GM21526 (cell line): Measurements from ENCODE around the gene MYL6.
A peak's percentile ranks its signal among the peaks of the same experiment; 100 is the strongest.
"Not testable (repeated sequence)": the region's sequence is repeated elsewhere in the genome, so short reads cannot be mapped to it uniquely, and the experiment has no call there.

ENCODE experiments used
- ATAC-seq: cut with Tn5 transposase; IDR thresholded peaks from one replicate; pipeline ENCODE4 v1.9.1; 2021; ENCODE audit warnings: moderate library complexity; ENCODE audit not compliant: unreplicated experiment, low FRiP score

MYL6 gene

DNA sequence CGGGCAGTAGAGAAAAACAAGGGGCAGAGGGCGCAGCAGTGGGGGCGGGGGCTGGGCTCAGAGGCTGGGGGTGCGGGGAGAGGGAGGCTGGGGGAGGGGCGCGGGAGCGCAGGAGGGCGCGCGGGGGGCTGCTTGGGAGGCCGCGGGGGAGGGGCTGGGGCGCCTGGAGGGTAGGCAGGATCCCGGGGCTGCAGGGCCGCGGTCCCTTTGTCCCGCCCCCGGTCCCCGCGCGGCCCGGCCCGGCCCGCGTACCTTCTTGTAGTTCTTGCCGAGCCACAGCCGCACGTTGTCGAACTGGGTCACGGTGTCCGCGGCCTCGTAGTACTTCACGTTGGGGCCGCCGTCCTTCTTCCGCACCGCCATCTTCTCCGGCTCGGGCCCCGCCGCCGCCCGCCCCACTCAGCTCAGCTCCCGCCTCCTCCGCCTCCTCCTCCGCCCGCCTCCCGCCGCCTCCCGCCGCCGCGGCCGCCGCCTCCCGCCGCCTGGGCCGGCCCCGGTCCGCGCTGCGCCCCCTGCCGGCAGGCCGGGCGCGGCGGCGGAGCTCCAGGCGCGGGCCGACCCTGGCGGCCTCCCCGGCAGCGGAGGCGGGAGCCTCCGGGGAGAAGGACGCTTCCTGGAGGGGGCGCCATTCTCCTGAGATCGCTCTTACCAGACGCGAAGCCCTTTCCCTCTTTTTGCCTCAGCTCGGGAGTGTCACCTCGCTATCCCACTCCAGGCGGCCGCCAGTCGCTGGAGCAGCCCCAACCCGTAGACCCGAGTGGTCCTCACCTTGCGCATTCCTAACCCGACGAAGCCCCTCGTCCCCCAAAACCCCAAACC, 31.1 kb downstream of the MYL6 start, which contains the start of gene SMARCC2:
Gene SMARCC2, minus strand, starts transcription at position 385 of the 819 bp plus-strand sequence. Its CDS starts 22 bp downstream, at position 363.
- ATAC-seq, result peak; percentile 59

DNA sequence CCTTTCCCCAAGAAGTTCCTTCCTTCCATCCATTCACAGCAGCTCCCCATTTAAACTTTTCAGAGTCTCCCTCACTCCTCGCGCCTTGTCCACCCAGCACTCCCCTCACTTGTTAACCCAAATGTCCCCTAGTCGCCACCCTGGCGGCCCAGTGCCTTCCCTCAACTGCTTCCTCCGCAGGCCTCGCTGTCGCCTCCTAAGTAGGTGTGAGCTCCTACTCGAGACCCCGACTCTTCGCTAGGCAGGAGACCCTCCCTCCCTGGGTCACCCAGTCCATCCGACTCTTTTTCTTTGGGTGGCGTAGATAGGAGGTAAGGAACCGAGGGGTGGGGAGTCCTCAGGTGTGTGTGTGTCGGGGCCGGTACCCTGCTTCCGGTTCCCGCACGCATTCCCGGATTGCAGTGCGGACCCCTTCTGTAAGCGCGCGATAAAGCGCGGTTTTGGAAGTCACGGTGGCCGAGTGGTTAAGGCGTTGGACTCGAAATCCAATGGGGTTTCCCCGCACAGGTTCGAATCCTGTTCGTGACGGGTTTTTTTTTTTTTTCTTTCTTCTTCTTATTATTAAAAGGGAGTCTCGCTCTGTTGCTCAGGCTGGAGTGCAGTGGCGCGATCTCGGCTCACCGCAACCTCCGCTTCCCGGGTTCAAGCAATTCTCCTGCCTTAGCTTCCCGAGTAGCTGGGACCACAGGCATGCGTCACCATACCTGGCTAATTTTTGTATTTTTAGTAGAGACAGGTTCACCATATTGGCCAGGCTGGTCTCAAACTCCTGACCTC, 31.9 kb downstream of the MYL6 start:
- ATAC-seq, result peak; percentile 26

DNA sequence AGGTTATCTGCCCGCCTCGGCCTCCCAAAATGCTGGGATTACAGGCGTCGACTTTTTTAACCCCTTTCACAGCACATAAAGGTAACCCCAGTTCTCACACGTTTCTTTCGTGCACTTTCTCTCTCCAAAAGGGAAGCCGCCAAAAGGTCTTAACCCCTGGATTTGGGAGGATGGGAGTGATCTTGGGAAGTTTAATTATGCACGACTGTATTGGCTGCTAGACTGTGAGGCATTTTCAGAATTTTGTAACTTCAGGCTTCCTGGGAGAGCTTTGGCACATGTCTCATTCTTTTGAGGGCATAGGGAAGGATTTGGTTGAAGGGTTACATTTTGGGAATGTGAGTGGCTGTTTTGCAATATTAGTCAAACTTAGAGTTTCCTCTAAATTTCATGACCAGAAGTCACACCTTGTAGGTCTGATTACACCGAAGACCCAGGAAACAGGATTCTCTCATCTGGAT, 32.6 kb downstream of the MYL6 start:
- no peak for ATAC-seq

DNA sequence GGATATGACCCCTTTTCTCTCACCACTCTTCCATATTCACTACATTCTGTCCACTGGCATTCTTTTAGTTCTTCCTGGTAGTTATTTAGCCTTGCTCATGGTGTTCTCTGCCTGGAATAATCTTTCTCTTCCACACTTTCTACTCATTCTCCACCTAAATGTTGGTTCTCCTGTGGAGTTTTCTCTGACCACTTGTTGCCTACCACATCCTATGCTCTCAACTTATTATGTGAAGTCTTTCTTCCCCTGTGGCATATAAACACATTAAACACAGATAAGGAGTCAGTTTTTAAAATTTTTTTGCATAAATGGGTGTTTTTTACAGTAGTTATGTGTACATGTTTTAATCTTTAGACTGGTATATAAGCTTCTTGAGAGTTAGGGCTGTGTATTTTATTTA, 34.4 kb downstream of the MYL6 start:
- ATAC-seq, result no peak

DNA sequence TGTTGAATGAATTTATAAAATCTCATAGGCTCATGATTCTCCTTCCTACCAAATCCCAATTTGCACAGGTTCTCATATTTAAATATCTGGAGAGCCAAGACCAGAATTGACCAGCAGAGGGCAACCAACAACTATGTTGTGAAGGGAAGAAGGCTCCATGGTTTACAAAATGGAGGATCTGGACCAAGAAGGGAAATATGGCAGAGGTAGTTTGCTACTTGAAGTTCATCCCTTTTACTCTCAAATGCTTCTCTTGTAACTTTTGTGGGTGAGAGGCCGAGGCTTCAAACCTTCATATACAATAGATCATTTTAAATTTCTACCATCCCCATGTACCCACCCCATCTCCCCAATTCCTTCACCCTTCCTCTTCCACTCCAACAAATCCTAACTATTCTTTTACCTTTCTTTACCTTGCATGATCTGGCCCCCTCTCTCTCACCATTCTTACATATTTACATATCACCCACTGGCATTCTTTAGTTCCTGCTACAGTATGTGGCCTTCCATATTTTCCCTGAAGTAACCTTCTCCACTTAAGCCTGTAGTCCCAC, 34.9 kb downstream of the MYL6 start:
- ATAC-seq, result no peak

DNA sequence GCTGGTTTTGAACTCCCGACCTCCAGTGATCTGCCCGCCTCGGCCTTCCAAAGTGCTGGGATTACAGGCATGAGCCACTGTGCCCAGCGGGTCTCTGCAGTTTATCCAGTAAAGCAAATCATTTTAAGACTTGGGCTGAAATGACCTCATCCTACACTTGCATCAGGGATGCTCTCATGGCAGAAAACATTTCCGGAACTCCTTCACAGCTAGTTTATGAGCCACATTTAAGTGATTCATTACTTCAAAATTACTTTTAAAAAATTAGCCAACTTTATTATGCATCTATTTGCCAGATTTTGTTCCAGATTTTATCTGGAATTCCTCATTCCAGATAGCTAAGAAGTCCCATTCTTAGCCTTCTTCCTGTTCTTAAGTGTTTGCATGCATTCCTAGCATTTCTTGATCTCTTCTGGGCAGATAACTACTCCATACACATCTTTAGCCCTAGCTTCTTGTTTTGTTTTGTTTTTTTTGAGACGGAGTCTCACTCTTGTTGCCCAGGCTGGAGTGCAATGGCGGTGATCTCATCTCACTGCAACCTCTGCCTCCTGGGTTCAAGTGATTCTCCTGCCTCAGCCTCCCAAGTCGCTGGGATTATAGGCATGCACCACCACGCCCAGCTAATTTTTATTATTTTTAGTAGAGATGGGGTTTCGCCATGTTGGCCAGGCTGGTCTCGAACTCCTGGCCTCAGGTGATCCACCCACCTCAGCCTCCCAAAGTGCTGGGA, 38.8 kb downstream of the MYL6 start:
- not testable (repeated sequence) for ATAC-seq

DNA sequence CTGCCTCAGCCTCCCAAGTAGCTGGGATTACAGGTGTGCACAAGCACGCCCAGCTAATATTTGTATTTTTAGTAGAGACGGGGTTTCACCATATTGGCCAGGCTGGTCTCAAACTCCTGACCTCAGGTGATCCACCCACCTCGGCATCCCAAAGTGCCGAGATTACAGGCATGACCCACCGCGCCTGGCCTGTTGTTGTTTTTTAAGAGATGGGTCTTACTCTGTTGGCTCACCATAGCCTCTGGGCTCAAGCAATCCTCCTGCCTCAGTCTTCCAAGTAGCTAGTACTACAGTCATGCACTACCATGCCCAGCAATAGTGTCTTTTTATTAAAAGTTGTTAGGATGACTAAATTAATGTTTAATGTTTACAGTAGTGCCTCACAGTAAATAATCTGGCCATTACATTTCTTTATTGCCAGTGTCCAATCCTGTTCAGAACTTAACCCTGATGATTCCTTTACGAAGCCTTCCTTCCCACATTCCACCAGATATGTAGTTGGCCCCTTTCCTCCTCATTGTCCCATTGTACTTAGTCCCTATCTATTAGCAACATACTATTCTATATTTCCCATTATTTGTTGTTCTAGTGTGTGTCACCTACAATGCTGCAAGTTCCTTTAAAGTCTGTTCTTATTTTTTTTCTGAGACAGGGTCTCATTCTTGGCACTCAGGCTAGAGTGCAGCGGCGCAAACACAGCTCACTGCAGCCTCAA, 39.9 kb downstream of the MYL6 start:
- no peak for ATAC-seq

DNA sequence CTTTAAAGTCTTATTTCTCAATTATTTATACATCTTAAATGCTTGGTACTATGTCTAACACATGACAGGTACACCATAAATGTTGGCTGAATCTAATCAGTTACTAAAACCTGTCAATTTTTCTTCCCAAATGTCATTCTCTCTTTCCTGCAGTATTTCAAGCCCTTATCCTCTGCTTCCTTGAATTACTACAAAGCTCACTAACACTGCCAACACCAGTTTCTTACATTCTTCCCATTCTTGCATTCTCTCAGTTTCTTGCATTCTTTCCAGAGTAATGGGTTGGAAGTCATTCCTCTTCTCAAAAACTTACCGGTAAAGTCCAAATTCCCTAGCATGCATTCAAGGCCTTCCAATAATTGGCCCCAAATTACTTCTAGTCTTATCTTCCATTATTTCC, 40.7 kb downstream of the MYL6 start:
- ATAC-seq, result no peak

DNA sequence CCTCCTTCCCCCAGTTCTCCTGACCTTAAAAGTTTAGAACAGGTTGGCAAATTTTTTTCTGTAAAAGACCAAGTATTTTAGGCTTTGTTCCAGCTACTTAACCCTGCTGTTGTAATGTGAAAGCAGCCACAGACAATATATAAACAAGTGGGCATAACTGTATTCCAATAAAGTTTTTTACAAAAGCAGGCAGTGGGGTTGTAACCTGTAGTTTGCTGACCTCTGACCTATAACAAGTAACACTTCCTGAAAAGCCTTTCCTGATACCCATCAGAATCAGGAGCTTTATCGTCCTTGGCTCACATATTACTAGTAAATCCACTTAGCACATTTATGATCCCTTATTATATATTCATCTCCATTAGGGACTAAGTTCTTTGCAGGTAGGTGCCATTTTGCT, 44.2 kb downstream of the MYL6 start:
- ATAC-seq, result no peak

DNA sequence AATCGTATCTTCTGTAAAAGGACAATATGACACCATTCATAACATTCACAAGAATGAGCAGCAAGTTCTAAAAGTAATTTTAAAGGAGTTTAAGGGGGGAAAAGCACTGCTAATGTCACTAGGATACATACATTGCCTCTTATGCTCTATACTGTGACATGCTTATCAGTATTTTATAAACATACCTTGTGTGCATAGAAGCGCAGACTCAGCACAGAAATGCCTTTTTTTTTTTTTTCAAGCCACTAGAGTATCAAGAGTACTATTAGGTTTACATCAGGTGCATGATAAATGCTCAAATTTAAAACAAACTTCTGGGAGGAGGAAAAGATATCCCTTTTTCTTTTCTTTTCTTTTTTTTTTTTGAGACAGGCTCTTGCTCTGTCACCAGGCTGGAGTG, 44.7 kb downstream of the MYL6 start:
- no peak for ATAC-seq

DNA sequence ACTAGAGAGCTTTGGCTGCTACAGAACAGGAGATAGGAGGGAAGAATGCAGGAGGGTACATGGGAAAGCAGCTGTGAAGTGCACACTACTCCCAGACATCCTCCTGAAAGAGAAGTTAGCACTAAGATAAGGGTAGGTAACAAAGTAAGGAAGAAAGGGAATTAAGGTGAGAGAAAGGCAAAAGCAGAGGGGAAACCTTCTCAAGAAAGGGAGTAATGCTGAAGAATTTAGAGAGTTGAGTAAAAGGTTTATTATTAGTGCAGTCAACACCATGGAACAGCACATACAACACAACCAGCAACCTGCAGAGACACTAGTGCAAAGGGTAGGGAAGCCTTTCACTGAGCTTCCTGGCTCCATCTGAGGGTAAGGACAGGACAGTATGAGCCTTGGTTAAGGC, 46.1 kb downstream of the MYL6 start:
- ATAC-seq, result no peak

DNA sequence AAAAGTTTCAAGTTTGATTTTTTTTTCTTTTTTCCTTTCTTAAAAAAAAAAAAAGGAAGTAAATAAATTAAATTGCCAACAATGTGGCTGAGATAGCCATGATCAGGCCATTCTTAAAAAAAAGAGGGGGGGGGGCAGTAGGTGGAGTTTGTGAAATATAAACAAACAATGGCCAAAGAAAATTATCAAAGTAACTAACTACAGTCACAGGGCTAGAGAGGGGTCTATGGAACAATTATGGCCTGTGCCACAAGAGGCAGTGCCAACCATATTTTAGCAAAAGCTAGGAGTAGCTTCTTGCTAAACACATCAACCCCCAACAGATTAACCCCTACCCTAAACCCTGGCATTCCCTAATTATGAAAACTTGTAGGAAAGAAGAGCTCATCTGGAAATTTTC, 47.3 kb downstream of the MYL6 start:
- ATAC-seq, result no peak

DNA sequence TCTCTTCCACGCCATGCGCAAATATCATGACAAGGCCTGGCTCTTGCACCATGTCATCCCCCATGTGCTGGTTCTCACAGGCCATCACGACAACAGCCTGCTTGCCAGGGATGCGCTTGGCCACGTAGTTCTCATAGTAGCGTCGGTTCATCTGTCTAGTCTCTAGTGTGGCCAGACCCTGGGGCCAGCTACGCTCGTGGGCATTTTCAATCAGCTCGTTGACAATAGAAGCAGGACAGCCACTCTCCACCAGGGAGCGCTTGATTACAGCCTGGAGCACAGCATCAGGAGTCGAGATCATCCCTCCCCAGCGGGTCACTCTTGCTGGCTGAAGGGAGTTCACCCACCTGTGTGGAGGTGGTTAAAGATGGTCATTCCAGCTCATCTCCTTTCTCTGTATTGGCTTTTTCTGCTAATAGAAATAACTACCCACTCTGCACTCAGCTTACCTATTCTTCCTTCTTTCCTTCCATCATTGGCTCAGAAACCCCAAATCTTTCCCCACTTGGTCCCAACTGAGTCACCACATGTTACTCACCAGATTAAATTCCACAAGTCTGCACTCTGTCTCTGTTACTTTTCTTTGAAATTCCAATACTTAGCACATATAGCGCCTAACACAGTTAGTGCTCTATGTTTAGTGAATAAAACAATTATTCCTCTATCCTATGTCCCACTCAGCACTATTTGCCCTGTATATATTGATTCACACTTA, 48.5 kb downstream of the MYL6 start:
- ATAC-seq, result no peak

DNA sequence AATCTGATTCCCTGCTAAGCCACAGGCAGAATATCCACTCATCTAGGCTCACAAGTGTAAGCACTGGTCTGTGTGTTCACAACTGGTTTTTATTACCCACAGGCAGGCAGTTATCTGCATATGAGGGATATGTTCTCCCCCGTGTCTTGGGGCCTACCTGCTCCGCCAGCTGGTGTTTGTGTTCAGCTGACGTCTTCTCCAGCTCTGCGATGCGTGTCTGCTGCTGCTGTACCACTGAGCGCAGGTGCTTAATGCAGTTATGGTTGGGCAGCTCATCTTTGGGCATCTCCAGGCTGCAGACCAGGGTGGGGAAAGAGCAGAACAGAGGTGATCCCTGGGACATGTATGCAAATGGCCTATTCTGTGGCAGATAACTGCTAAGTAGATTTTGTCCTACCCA, 49.8 kb downstream of the MYL6 start:
- no peak for ATAC-seq
